ENCODE results near the gene UST.
"Not testable (repeated sequence)": the region's sequence is repeated elsewhere in the genome, so short reads cannot be mapped to it uniquely, and the experiment has no call there.

The UST gene

GRCh38 chr6:148771896-148772554 is 25.2 kb downstream of the UST start:
- H3K27ac ChIP-seq, result no peak overlapping the region
- no peak for DNase-seq
- no peaks in the 10 kb centered on the region for H3K27me3 ChIP-seq (replicated peaks)
- no peaks in the 10 kb centered on the region for H3K36me3 ChIP-seq (replicated peaks)
- in situ Hi-C loops (cut with HindIII; ENCODE audit: low pct_ligation_motif_present, low sequenced_read_pairs), result no loop called here
- H3K4me3 ChIP-seq (ENCODE audit: low read depth, low read length), result no peak overlapping the region
- TF ChIP-seq CTCF (IDR thresholded peaks at IDR 0.05; ENCODE audit: low read depth, low read length, missing control alignments), result no peak

GRCh38 chr6:148775161-148775560 is 28.3 kb downstream of the UST start:
- H3K27me3 ChIP-seq (replicated peaks), result no peaks in the 10 kb centered on the region
- no peak overlapping the region for H3K27ac ChIP-seq
- in situ Hi-C loops (cut with HindIII; ENCODE audit: low pct_ligation_motif_present, low sequenced_read_pairs), result no loop called here
- no peak overlapping the region for H3K4me3 ChIP-seq (ENCODE audit: low read depth, low read length)
- DNase-seq, result no peak
- H3K36me3 ChIP-seq (replicated peaks), result no peaks in the 10 kb centered on the region
- no peak for TF ChIP-seq CTCF (IDR thresholded peaks at IDR 0.05; ENCODE audit: low read depth, low read length, missing control alignments)

GRCh38 chr6:148776321-148777308 is 29.8 kb downstream of the UST start:
- DNase-seq, result peak; percentile 57
- Histone ChIP-seq H3K27me3 (replicated peaks) (no peaks in the 10 kb centered on the region), H3K4me3 (ENCODE audit: low read depth, low read length) (peak overlapping the region; percentile 22), H3K36me3 (replicated peaks) (no peaks in the 10 kb centered on the region), H3K27ac (peak overlapping the region; percentile 28)
- TF ChIP-seq CTCF (IDR thresholded peaks at IDR 0.05; ENCODE audit: low read depth, low read length, missing control alignments), result no peak
- in situ Hi-C loops (cut with HindIII; ENCODE audit: low pct_ligation_motif_present, low sequenced_read_pairs), result no loop called here

GRCh38 chr6:148779142-148779562 is 32.3 kb downstream of the UST start:
- H3K27ac ChIP-seq, result no peak overlapping the region
- in situ Hi-C loops (cut with HindIII; ENCODE audit: low pct_ligation_motif_present, low sequenced_read_pairs), result no loop called here
- no peak for DNase-seq
- no peak overlapping the region for H3K4me3 ChIP-seq (ENCODE audit: low read depth, low read length)
- no peaks in the 10 kb centered on the region for H3K27me3 ChIP-seq (replicated peaks)
- TF ChIP-seq CTCF (IDR thresholded peaks at IDR 0.05; ENCODE audit: low read depth, low read length, missing control alignments), result no peak
- no peaks in the 10 kb centered on the region for H3K36me3 ChIP-seq (replicated peaks)

GRCh38 chr6:148780423-148780822 is 33.6 kb downstream of the UST start:
- DNase-seq; H3K4me3 ChIP-seq (ENCODE audit: low read depth, low read length); H3K27me3 ChIP-seq (replicated peaks); in situ Hi-C loops (cut with HindIII; ENCODE audit: low pct_ligation_motif_present, low sequenced_read_pairs); H3K36me3 ChIP-seq (replicated peaks); H3K27ac ChIP-seq: not testable (repeated sequence)

- Histone ChIP-seq H3K27ac (no peak overlapping the region), H3K4me3 (ENCODE audit: low read depth, low read length) (no peak overlapping the region), H3K36me3 (replicated peaks) (no peaks in the 10 kb centered on the region), H3K27me3 (replicated peaks) (no peaks in the 10 kb centered on the region)
- in situ Hi-C loops (cut with HindIII; ENCODE audit: low pct_ligation_motif_present, low sequenced_read_pairs), result no loop called here
- no peak for TF ChIP-seq CTCF (IDR thresholded peaks at IDR 0.05; ENCODE audit: low read depth, low read length, missing control alignments)
- DNase-seq, result no peak
Observed at GRCh38 chr6:148780918-148781436, 34.1 kb downstream of the UST start.
